Neural cell (in vitro differentiated cells): ENCODE data around the gene APCDD1. TPM values are rescaled to one million over a fixed set of nuclear protein-coding genes. Genes with fewer than 3 reads are reported as not detected.

Source experiments
- H2AFZ ChIP-seq: fragments of 200-600, 300-800 bp; sonication (generic), shearing (Covaris generic); 2 replicates; pipeline ENCODE4 v1.6.0; 2014; ENCODE audit warnings: low read depth, mild to moderate bottlenecking, antibody characterized with exemption, low read length, moderate library complexity
- H3F3A ChIP-seq: fragments of 200-600 bp; shearing (Covaris generic); 2 replicates; pipeline ENCODE4 v1.6.1; 2016; ENCODE audit warnings: mild to moderate bottlenecking, moderate library complexity, mixed read lengths, antibody characterized with exemption, low read length; ENCODE audit not compliant: insufficient read depth, poor library complexity, severe bottlenecking
- H3K27ac ChIP-seq: fragments of 200-600, 300-800 bp; sonication (generic), shearing (Covaris generic); 2 replicates; pipeline ENCODE4 v1.5.1; 2014; ENCODE audit warnings: mild to moderate bottlenecking, low read length, moderate library complexity
- H3K27me3 ChIP-seq: fragments of 300-800, 200-600 bp; sonication (generic), shearing (Covaris generic); 2 replicates; pipeline ENCODE4 v1.6.0; 2014; ENCODE audit warnings: mild to moderate bottlenecking, low read depth, low read length, moderate library complexity; ENCODE audit not compliant: insufficient read depth
- H3K36me3 ChIP-seq: fragments of 300-800, 200-600 bp; sonication (generic), shearing (Covaris generic); 2 replicates; pipeline ENCODE4 v1.5.1; 2014; ENCODE audit warnings: mild to moderate bottlenecking, antibody characterized with exemption, low read length, moderate library complexity; ENCODE audit not compliant: insufficient read depth
- H3K4me2 ChIP-seq: fragments of 300-800, 200-600 bp; sonication (generic), shearing (Covaris generic); 2 replicates; pipeline ENCODE4 v1.6.0; 2014; ENCODE audit warnings: mild to moderate bottlenecking, low read length
- H3K4me3 ChIP-seq: fragments of 300-800, 200-600 bp; sonication (generic), shearing (Covaris generic); 2 replicates; pipeline ENCODE4 v1.5.1; 2014; ENCODE audit warnings: mild to moderate bottlenecking, low read length, moderate library complexity
- H3K79me2 ChIP-seq: fragments of 200-600 bp; shearing (Covaris generic); replicated peaks from 2 replicates; pipeline ENCODE4 v1.6.0; 2014; ENCODE audit warnings: mild to moderate bottlenecking, low read length, moderate library complexity; ENCODE audit not compliant: insufficient read depth
- H3K9ac ChIP-seq: fragments of 300-800, 200-600 bp; sonication (generic), shearing (Covaris generic); 2 replicates; pipeline ENCODE4 v1.6.1; 2016; ENCODE audit warnings: mild to moderate bottlenecking, low read length, mixed read lengths
- H3K9me2 ChIP-seq: fragments of 200-600 bp; shearing (Covaris generic); 2 replicates; pipeline ENCODE4 v1.6.1; 2016; ENCODE audit warnings: mild to moderate bottlenecking, low read length, mixed read lengths; ENCODE audit not compliant: insufficient read depth
- H3K9me3 ChIP-seq: fragments of 200-600, 300-800 bp; sonication (generic), shearing (Covaris generic); 2 replicates; pipeline ENCODE4 v1.6.1; 2016; ENCODE audit warnings: mild to moderate bottlenecking, mixed run types, low read length, moderate library complexity, mixed read lengths
- H4K20me1 ChIP-seq: fragments of 200-600 bp; shearing (Covaris generic); 2 replicates; pipeline ENCODE4 v1.6.1; 2016; ENCODE audit warnings: mild to moderate bottlenecking, mixed run types; ENCODE audit not compliant: insufficient read depth
- EP300 ChIP-seq: fragments of 450-650 bp; conservative IDR thresholded peaks from 2 replicates; pipeline ENCODE4 v1.6.1; 2014; ENCODE audit warnings: antibody characterized with exemption, mild to moderate bottlenecking, moderate library complexity; ENCODE audit not compliant: poor library complexity, severe bottlenecking
- EZH2 ChIP-seq: fragments of 200-600, 300-800 bp; shearing (Covaris generic), sonication (generic); IDR thresholded peaks from 2 replicates; pipeline ENCODE4 v1.6.1; 2014; ENCODE audit warnings: antibody characterized with exemption, low read length, borderline replicate concordance, mild to moderate bottlenecking; ENCODE audit not compliant: insufficient read depth, poor library complexity, severe bottlenecking
- MXI1 ChIP-seq: fragments of 450-650 bp; conservative IDR thresholded peaks from 2 replicates; pipeline ENCODE4 v1.6.1; 2014; ENCODE audit warnings: antibody characterized with exemption, mild to moderate bottlenecking; ENCODE audit not compliant: poor library complexity, severe bottlenecking
- POLR2AphosphoS5 ChIP-seq: IDR thresholded peaks from 2 replicates; pipeline ENCODE4 v1.6.1; 2012
- RAD21 ChIP-seq: fragments of 450-650 bp; conservative IDR thresholded peaks from 2 replicates; pipeline ENCODE4 v1.6.1; 2014; ENCODE audit warnings: antibody characterized with exemption, mild to moderate bottlenecking, moderate library complexity
- SMC3 ChIP-seq: fragments of 450-650 bp; conservative IDR thresholded peaks from 2 replicates; pipeline ENCODE4 v1.6.1; 2014; ENCODE audit warnings: antibody characterized with exemption, mild to moderate bottlenecking, moderate library complexity; ENCODE audit not compliant: poor library complexity
- TAF1 ChIP-seq: IDR thresholded peaks from 2 replicates; pipeline ENCODE4 v1.6.1; 2012; ENCODE audit warnings: low read depth
- polyA plus RNA-seq: library from polyadenylated mRNA; depleted of rRNA; stranded (reverse); fragments of >200 nt; gene quantifications from 2 replicates; pipeline ENCODE4 v1.2.3, GENCODE V29; 2014
- TF ChIP-seq, protein P1 (sequence below): IDR thresholded peaks from 2 replicates; pipeline ENCODE4 v1.6.1; 2012; ENCODE audit warnings: borderline replicate concordance
- TF ChIP-seq, protein P2 (sequence below): fragments of 450-650 bp; IDR thresholded peaks from 2 replicates; pipeline ENCODE4 v1.5.1; 2014; ENCODE audit warnings: antibody characterized with exemption, mild to moderate bottlenecking, moderate library complexity; ENCODE audit not compliant: poor library complexity, severe bottlenecking

Gene APCDD1
- polyA plus RNA-seq, 1 donor from 2014 or later = 0.58 TPM

DNA sequence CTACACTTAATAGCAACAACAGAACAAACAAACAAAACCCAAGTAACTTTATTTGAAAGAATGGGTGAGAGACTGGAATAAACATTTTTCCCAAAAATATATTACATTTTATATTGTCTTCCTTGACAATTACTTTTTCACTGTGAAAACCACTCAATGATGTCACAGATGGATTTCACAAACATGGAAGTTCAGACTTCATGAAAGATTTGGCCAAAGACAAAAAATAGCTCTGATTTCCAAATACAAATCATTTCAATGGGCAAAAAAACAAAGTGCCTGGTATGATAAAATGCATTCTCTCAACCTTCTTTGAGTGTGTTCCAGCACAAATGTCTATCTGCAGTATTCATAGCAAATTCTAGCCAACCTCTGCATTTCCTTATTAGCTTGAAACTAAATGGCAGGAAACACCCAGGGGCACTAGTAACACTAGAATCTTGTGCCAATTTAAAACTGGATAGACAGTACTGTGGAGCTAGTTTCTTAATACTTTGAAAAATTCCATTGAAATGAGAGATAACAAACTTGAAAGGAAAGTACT, 42.8 kb downstream of the APCDD1 start:
- H2AFZ ChIP-seq = no peak overlapping the region
- TF ChIP-seq EZH2 (no peak), POLR2AphosphoS5 (no peak), MXI1 (no peak), TAF1 (no peak), EP300 (no peak), SMC3 (no peak), RAD21 (no peak)
- TF ChIP-seq, protein P1, sequence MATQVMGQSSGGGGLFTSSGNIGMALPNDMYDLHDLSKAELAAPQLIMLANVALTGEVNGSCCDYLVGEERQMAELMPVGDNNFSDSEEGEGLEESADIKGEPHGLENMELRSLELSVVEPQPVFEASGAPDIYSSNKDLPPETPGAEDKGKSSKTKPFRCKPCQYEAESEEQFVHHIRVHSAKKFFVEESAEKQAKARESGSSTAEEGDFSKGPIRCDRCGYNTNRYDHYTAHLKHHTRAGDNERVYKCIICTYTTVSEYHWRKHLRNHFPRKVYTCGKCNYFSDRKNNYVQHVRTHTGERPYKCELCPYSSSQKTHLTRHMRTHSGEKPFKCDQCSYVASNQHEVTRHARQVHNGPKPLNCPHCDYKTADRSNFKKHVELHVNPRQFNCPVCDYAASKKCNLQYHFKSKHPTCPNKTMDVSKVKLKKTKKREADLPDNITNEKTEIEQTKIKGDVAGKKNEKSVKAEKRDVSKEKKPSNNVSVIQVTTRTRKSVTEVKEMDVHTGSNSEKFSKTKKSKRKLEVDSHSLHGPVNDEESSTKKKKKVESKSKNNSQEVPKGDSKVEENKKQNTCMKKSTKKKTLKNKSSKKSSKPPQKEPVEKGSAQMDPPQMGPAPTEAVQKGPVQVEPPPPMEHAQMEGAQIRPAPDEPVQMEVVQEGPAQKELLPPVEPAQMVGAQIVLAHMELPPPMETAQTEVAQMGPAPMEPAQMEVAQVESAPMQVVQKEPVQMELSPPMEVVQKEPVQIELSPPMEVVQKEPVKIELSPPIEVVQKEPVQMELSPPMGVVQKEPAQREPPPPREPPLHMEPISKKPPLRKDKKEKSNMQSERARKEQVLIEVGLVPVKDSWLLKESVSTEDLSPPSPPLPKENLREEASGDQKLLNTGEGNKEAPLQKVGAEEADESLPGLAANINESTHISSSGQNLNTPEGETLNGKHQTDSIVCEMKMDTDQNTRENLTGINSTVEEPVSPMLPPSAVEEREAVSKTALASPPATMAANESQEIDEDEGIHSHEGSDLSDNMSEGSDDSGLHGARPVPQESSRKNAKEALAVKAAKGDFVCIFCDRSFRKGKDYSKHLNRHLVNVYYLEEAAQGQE = no peak
- TF ChIP-seq, protein P2, sequence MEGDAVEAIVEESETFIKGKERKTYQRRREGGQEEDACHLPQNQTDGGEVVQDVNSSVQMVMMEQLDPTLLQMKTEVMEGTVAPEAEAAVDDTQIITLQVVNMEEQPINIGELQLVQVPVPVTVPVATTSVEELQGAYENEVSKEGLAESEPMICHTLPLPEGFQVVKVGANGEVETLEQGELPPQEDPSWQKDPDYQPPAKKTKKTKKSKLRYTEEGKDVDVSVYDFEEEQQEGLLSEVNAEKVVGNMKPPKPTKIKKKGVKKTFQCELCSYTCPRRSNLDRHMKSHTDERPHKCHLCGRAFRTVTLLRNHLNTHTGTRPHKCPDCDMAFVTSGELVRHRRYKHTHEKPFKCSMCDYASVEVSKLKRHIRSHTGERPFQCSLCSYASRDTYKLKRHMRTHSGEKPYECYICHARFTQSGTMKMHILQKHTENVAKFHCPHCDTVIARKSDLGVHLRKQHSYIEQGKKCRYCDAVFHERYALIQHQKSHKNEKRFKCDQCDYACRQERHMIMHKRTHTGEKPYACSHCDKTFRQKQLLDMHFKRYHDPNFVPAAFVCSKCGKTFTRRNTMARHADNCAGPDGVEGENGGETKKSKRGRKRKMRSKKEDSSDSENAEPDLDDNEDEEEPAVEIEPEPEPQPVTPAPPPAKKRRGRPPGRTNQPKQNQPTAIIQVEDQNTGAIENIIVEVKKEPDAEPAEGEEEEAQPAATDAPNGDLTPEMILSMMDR = no peak
- H3K9me2 ChIP-seq = no peaks in the 10 kb centered on the region
- H3K9ac ChIP-seq = no peak overlapping the region
- H3K4me2 ChIP-seq = no peak overlapping the region
- H3K27ac ChIP-seq = no peak overlapping the region
- H3K4me3 ChIP-seq = no peak overlapping the region
- no peaks in the 10 kb centered on the region for H4K20me1 ChIP-seq
- H3K27me3 ChIP-seq = no peaks in the 10 kb centered on the region
- H3F3A ChIP-seq = no peaks in the 10 kb centered on the region
- no peaks in the 10 kb centered on the region for H3K79me2 ChIP-seq
- no peaks in the 10 kb centered on the region for H3K9me3 ChIP-seq
- no peaks in the 10 kb centered on the region for H3K36me3 ChIP-seq

DNA sequence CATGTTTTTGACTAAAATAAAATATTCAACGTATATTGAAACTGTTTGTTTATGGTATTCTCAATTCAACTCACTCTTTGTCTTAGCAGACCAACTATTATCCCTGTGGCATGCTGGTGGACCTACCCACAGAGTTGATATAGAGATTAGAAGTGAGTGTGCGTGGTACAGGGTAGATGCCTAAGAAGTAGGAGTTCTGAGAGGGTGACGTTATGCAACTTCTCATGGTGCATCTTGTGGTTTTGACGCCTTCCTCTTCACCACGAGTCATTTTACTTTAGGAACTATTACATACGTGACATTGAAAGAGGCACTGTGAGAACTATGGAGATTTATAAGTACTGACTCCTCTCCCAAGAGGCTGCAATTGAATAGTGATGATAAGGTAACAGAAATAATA, 44.8 kb downstream of the APCDD1 start:
- Histone ChIP-seq H3K9me2 (no peaks in the 10 kb centered on the region), H3K9me3 (no peaks in the 10 kb centered on the region), H3K27ac (no peak overlapping the region), H3K4me2 (no peak overlapping the region), H3F3A (no peaks in the 10 kb centered on the region), H3K9ac (no peak overlapping the region), H3K4me3 (no peak overlapping the region), H3K79me2 (no peaks in the 10 kb centered on the region), H2AFZ (no peak overlapping the region), H3K36me3 (no peaks in the 10 kb centered on the region), H3K27me3 (no peaks in the 10 kb centered on the region), H4K20me1 (no peaks in the 10 kb centered on the region)
- TF ChIP-seq RAD21 (no peak), SMC3 (no peak), MXI1 (no peak), EZH2 (no peak), TAF1 (no peak), POLR2AphosphoS5 (no peak), EP300 (no peak)
- TF ChIP-seq, protein P1 = no peak
- TF ChIP-seq, protein P2 = no peak
